ENCODE data around the gene EPB42. TPM values are rescaled to one million over a fixed set of nuclear protein-coding genes. Genes with fewer than 3 reads are reported as not detected.
"Not testable (repeated sequence)": the region's sequence is repeated elsewhere in the genome, so short reads cannot be mapped to it uniquely, and the experiment has no call there.

EPB42 gene
- total RNA-seq, 2 donors from 2014 or later: not detected

DNA sequence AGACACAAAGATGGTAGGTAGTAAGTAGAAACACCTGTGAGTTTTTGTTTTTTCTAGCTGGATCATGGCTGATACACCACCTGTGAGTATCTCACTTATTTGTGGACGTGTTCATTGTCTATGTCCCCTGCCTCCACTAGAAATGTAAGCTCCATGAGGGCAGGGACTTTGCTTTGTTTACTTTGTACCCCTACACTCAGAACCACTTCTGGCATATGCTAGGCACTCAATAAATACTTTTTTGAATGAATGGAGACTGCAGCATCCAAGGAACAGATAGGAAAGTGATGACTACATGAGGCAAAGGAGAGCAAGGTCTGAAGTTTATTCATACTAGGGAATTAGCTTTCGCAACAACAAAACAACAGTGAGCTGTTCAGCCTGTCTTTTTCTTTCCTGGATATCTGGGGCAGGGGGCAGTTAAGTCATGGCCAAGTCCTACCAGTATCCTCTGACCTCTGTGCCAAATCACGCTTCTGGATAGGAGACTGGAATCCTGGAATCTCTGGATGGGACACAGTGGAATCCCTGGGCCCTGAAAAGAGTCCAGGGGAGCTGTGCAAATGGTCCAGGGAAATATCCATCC is 11.6 kb upstream of the EPB42 start:
- H3K27ac ChIP-seq: no peak overlapping the region
- TF ChIP-seq, protein P1, sequence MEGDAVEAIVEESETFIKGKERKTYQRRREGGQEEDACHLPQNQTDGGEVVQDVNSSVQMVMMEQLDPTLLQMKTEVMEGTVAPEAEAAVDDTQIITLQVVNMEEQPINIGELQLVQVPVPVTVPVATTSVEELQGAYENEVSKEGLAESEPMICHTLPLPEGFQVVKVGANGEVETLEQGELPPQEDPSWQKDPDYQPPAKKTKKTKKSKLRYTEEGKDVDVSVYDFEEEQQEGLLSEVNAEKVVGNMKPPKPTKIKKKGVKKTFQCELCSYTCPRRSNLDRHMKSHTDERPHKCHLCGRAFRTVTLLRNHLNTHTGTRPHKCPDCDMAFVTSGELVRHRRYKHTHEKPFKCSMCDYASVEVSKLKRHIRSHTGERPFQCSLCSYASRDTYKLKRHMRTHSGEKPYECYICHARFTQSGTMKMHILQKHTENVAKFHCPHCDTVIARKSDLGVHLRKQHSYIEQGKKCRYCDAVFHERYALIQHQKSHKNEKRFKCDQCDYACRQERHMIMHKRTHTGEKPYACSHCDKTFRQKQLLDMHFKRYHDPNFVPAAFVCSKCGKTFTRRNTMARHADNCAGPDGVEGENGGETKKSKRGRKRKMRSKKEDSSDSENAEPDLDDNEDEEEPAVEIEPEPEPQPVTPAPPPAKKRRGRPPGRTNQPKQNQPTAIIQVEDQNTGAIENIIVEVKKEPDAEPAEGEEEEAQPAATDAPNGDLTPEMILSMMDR (IDR thresholded peaks at IDR 0.05): no peak

DNA sequence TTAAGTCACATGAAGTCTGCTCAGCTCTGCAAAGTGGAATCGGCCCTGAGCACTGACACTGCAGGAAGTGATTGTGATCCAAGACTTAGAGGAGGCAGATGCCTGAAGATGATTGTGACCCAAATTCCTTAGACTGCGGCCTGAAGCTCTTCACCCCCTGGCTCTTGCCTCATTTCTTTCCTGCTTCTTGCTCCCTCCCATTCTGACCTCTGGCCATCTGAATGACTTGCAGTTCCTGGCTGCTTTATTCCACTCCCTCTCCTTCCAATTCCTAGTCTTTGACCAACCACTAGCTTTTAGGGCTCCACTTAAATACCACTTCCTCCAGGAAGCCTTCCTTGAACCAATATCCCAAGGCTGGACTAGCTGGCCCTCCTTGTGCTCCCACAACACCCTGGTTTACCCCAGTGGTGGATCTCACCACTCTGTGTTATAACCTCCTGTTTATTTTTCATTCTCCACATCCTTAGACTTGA is 9.9 kb upstream of the EPB42 start:
- Histone ChIP-seq H3K9ac (ENCODE audit: low read depth in 2 of 2, low read length in 2 of 2) (no peak overlapping the region), H3K4me1 (no peaks in the 10 kb centered on the region), H3K36me3 (no peaks in the 10 kb centered on the region), H3K4me3 (no peak overlapping the region), H3K27ac (no peak overlapping the region), H3K27me3 (no peaks in the 10 kb centered on the region), H3K9me3 (no peaks in the 10 kb centered on the region)
- TF ChIP-seq, protein P1 (IDR thresholded peaks at IDR 0.05): no peak
- intact Hi-C loops (cut with DNase I): no loop called here
- no peak for DNase-seq

More for the DNA sequence above, 11.6 kb upstream of the EPB42 start:
- H3K4me1 ChIP-seq: no peaks in the 10 kb centered on the region
- DNase-seq: no peak
- intact Hi-C loops (cut with DNase I): no loop called here
- no peaks in the 10 kb centered on the region for H3K36me3 ChIP-seq
- no peaks in the 10 kb centered on the region for H3K9me3 ChIP-seq
- no peaks in the 10 kb centered on the region for H3K27me3 ChIP-seq
- no peak overlapping the region for H3K9ac ChIP-seq (ENCODE audit: low read depth in 2 of 2, low read length in 2 of 2)
- H3K4me3 ChIP-seq: no peak overlapping the region

DNA sequence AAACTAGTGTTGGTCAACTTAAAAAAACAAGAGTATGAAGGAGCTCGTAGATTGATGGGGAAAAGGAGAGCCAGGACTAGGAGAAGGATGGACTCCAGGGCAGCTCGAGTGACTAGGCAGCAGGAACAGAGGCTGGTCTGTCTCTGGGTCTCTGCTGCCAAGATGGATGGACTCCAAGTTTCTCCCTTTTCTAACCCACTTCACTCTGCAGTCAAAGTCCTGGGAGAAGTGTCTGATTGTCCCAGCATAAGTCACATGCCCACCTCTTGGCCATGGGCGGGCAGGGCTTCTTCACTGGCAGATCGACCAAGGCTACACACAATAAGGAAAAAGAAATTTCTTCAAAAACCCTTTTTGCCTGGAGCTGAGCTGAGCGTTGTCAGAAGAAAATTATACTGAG is 9.2 kb upstream of the EPB42 start:
- H3K9me3 ChIP-seq: no peaks in the 10 kb centered on the region
- no peaks in the 10 kb centered on the region for H3K27me3 ChIP-seq
- H3K4me1 ChIP-seq: no peaks in the 10 kb centered on the region
- intact Hi-C loops (cut with DNase I): no loop called here
- TF ChIP-seq, protein P1 (IDR thresholded peaks at IDR 0.05): no peak
- no peak overlapping the region for H3K9ac ChIP-seq (ENCODE audit: low read depth in 2 of 2, low read length in 2 of 2)
- no peak overlapping the region for H3K4me3 ChIP-seq
- no peak for DNase-seq
- H3K27ac ChIP-seq: no peak overlapping the region
- H3K36me3 ChIP-seq: no peaks in the 10 kb centered on the region

DNA sequence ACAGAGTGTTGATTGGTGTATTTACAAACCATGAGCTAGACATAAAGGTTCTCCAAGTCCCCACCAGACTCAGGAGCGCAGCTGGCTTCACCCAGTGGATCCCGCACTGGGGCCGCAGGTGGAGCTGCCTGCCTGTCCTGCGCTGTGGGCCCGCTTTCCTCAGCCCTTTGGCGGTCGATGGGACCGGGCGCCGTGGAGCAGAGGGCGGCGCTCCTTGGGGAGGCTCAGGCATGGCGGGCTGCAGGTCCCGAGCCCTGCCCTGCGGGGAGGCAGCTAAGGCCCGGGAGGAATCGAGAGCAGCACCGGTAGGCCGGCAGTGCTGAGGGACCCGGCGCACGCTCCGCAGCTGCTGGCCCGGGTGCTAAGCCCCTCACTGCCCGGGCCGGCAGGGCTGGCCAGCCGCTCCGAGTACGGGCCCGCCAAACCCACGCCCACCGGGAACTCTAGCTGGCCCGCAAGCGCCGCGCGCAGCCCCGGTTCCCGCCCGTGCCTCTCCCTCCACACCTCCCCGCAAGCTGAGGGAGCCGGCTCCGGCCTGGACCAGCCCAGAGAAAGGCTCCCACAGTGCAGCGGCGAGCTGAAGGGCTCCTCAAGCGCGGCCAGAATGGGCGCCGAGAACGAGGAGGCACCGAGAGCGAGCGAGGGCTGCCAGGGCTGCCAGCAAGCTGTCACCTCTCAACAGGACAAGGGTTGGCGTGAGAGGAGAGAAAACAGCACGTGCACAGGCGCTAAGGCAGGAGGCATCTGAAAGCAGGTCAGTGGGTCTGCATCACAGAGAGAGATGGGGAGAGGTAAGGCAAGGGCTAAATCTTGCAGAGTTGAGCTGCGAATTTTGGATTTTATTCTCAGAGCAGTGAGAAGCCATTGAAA is 5.9 kb upstream of the EPB42 start:
- H3K27me3 ChIP-seq: no peaks in the 10 kb centered on the region
- intact Hi-C loops (cut with DNase I): no loop called here
- no peak overlapping the region for H3K9ac ChIP-seq (ENCODE audit: low read depth in 2 of 2, low read length in 2 of 2)
- no peaks in the 10 kb centered on the region for H3K4me1 ChIP-seq
- no peak for DNase-seq
- no peaks in the 10 kb centered on the region for H3K9me3 ChIP-seq
- no peak overlapping the region for H3K4me3 ChIP-seq
- H3K27ac ChIP-seq: no peak overlapping the region
- TF ChIP-seq, protein P1 (IDR thresholded peaks at IDR 0.05): no peak
- H3K36me3 ChIP-seq: no peaks in the 10 kb centered on the region

DNA sequence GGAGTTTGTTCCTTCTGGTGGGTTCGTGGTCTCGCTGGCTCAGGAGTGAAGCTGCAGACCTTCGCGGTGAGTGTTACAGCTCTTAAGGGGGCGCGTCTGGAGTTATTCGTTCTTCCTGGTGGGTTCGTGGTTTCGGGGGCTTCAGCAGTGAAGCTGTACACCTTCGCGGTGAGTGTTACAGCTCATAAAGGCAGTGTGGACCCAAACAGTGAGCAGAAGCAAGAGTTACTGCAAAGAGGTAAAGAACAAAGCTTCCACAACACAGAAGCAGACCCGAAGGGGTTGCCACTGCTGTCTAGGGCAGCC is 5.1 kb upstream of the EPB42 start:
- not testable (repeated sequence) for H3K36me3 ChIP-seq; H3K4me3 ChIP-seq; H3K27ac ChIP-seq; H3K9me3 ChIP-seq; H3K27me3 ChIP-seq; H3K9ac ChIP-seq (ENCODE audit: low read depth in 2 of 2, low read length in 2 of 2); DNase-seq; H3K4me1 ChIP-seq
- intact Hi-C loops (cut with DNase I): loop anchor here (2.0 kb wide), 1 partner anchor 61 kb away; no protein-coding TSS in a partner anchor

All from colonic mucosa (tissue), 4 donors.